DND-41 (cell line): ENCODE data around the gene RPS14.
"Not testable (repeated sequence)": the region's sequence is repeated elsewhere in the genome, so short reads cannot be mapped to it uniquely, and the experiment has no call there.

Experiments used
- CTCF ChIP-seq: IDR thresholded peaks from 2 replicates; pipeline ENCODE4 v1.5.1; 2012; ENCODE audit warnings: borderline replicate concordance, low read length, moderate library complexity, mild to moderate bottlenecking; ENCODE audit not compliant: poor library complexity, severe bottlenecking; ENCODE audit errors: extremely low read depth
- EZH2 ChIP-seq: IDR thresholded peaks from 3 replicates; pipeline ENCODE4 v1.6.1; 2012; ENCODE audit warnings: borderline replicate concordance, low read depth, mild to moderate bottlenecking, moderate library complexity, low read length, inconsistent platforms; ENCODE audit not compliant: severe bottlenecking

GRCh38 chr5:150413902-150414790 lies 35.4 kb downstream of the RPS14 start:
- TF ChIP-seq CTCF, EZH2: not testable (repeated sequence)
